ENCODE data around the gene TEX52.

The TEX52 gene

DNA sequence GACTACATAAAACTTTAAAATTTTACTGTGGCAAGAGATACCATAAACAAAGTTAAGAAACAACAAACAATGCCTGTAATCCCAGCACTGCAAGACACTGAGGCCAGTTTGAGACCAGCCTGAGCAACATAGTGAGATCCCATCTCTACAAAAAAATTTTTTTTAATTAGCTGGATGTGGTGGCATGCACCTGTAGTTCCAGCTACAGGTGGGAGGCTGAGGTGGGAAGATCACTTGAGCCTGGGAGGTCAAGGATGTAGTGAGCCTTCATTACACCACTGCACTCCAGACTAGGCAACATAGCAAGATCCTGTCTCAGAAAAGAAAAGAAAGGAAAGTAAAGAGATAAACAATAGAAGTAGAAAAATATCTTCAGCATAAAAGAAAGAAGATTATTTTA lies 3.3 kb upstream of the TEX52 start:
- no peaks in the 10 kb centered on the region for H3K27me3 ChIP-seq
- H3K9me3 ChIP-seq, result no peaks in the 10 kb centered on the region
- no peak for DNase-seq
- H3K4me1 ChIP-seq, result no peaks in the 10 kb centered on the region
- TF ChIP-seq, protein P1, sequence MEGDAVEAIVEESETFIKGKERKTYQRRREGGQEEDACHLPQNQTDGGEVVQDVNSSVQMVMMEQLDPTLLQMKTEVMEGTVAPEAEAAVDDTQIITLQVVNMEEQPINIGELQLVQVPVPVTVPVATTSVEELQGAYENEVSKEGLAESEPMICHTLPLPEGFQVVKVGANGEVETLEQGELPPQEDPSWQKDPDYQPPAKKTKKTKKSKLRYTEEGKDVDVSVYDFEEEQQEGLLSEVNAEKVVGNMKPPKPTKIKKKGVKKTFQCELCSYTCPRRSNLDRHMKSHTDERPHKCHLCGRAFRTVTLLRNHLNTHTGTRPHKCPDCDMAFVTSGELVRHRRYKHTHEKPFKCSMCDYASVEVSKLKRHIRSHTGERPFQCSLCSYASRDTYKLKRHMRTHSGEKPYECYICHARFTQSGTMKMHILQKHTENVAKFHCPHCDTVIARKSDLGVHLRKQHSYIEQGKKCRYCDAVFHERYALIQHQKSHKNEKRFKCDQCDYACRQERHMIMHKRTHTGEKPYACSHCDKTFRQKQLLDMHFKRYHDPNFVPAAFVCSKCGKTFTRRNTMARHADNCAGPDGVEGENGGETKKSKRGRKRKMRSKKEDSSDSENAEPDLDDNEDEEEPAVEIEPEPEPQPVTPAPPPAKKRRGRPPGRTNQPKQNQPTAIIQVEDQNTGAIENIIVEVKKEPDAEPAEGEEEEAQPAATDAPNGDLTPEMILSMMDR (IDR thresholded peaks at IDR 0.05; ENCODE audit: low read depth, low read length), result no peak
- H3K4me3 ChIP-seq (ENCODE audit: low read depth, low read length), result no peak overlapping the region
- peaks cover 59% of the 10 kb centered on the region for H3K36me3 ChIP-seq

DNA sequence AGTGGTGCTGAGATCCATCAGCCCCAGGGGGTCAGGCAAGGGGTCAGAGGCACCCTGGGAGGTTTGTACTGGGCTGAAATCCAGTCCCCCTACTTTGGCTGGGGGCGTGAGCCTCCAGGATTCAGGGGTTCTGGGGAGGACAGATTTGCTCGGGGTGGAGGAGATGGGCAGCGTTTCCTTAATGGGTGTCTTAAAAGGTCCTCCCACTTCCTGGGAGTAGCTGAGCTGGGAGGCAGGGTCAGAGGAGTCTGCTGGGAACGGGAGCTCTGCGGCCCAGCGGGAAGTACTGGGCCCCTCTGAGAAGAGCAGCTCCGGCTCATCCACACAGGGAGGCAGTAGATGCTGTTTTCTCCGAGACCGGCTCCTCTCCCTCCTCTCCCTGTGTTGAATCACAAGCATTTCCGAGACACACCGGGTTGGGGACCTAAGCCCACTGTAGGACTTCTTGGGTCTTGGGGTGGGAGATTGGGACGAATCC lies 2.1 kb upstream of the TEX52 start:
- Histone ChIP-seq H3K36me3 (peaks cover 48% of the 10 kb centered on the region), H3K27me3 (no peaks in the 10 kb centered on the region), H3K4me3 (ENCODE audit: low read depth, low read length) (no peak overlapping the region), H3K4me1 (no peaks in the 10 kb centered on the region), H3K9me3 (no peaks in the 10 kb centered on the region)
- TF ChIP-seq, protein P1 (IDR thresholded peaks at IDR 0.05; ENCODE audit: low read depth, low read length), result no peak
- no peak for DNase-seq

DNA sequence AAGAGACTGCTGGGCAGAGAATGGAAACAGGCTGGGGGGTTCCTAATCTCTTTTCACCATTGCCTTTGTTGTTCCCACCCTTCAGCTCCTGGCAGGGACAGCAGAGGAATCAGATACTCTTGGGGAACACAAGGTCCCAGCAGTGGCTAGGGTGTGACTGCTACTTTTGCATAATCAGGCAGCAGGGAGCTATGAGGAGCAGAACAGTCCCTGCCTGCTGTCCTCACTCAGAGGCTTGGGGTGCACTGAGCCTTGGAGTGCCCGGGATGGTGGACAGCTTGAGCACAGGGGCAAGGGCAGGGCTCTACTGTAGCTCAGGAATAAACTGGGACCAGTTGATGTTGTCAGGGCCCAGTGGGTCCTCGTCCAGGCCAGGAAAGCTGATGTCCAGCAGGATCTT lies 1.5 kb upstream of the TEX52 start:
- DNase-seq, result no peak

GRCh38 chr12:2857576-2857975 lies 737 bp upstream of the TEX52 start:
- H3K27me3 ChIP-seq, result no peaks in the 10 kb centered on the region
- no peak for DNase-seq
- H3K4me3 ChIP-seq (ENCODE audit: low read depth, low read length), result no peak overlapping the region
- no peaks in the 10 kb centered on the region for H3K9me3 ChIP-seq
- TF ChIP-seq, protein P1 (IDR thresholded peaks at IDR 0.05; ENCODE audit: low read depth, low read length), result no peak
- H3K4me1 ChIP-seq, result no peaks in the 10 kb centered on the region
- H3K36me3 ChIP-seq, result peaks cover 34% of the 10 kb centered on the region

More for the DNA sequence above, 1.5 kb upstream of the TEX52 start:
- H3K4me1 ChIP-seq, result no peaks in the 10 kb centered on the region
- H3K4me3 ChIP-seq (ENCODE audit: low read depth, low read length), result no peak overlapping the region
- no peaks in the 10 kb centered on the region for H3K27me3 ChIP-seq
- H3K9me3 ChIP-seq, result no peaks in the 10 kb centered on the region
- TF ChIP-seq, protein P1 (IDR thresholded peaks at IDR 0.05; ENCODE audit: low read depth, low read length), result no peak
- H3K36me3 ChIP-seq, result peaks cover 41% of the 10 kb centered on the region

- TF ChIP-seq, protein P1 (IDR thresholded peaks at IDR 0.05; ENCODE audit: low read depth, low read length), result no peak
- DNase-seq, result no peak
- no peaks in the 10 kb centered on the region for H3K9me3 ChIP-seq
- peaks cover 22% of the 10 kb centered on the region for H3K36me3 ChIP-seq
- no peaks in the 10 kb centered on the region for H3K27me3 ChIP-seq
- H3K4me1 ChIP-seq, result no peaks in the 10 kb centered on the region
- H3K4me3 ChIP-seq (ENCODE audit: low read depth, low read length), result no peak overlapping the region
Measured at GRCh38 chr12:2856051-2856450, 788 bp downstream of the TEX52 start.

DNA sequence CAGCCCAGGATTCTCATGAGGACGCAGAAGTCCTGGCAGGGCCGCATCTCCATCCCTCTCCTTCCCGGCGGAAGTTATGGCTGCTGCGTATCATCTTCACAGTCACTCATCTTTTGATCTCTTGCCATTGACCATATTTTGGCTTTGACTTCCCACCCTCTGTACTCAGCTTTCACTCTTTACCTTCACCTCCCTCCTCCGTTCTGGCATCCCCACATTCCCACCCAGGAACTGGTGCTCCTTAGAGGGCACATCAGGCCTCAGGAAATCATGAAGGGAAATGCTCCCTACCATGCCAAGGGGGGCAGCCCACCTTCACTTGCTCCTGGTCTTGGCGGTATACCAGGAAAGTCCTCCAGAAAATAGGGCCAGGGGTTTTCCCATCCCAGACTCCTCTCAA lies 1.3 kb downstream of the TEX52 start:
- Histone ChIP-seq H3K27me3 (no peaks in the 10 kb centered on the region), H3K9me3 (no peaks in the 10 kb centered on the region), H3K4me1 (no peaks in the 10 kb centered on the region), H3K36me3 (peaks cover 22% of the 10 kb centered on the region), H3K4me3 (ENCODE audit: low read depth, low read length) (no peak overlapping the region)
- TF ChIP-seq, protein P1 (IDR thresholded peaks at IDR 0.05; ENCODE audit: low read depth, low read length), result no peak
- no peak for DNase-seq
